Measurements from ENCODE around the gene CORO6. TPM values are rescaled to one million over a fixed set of nuclear protein-coding genes. Genes with fewer than 3 reads are reported as not detected.

The CORO6 gene
- total and polyA plus RNA-seq, 2 of the 4 experiments (the other 2 are of a cell fraction), result 3.4 to 7.6 TPM

- TF ChIP-seq BHLHE40 (IDR thresholded peaks at IDR 0.05; ENCODE audit: low read depth, low read length) (no peak), POLR2A (IDR thresholded peaks at IDR 0.05; ENCODE audit: low read depth, low read length) (no peak)
Observed at GRCh38 chr17:29578626-29579485, 43.9 kb downstream of the CORO6 start (continued).

- H3K9me3 ChIP-seq (ENCODE audit: control insufficient read depth, insufficient read depth, low read length), result no peaks in the 10 kb centered on the region
- no peak overlapping the region for H3K4ac ChIP-seq (ENCODE audit: low read depth, low read length)
- no peak for TF ChIP-seq USF2 (IDR thresholded peaks at IDR 0.05; ENCODE audit: low read depth, low read length)
- TF ChIP-seq POLR2A (IDR thresholded peaks at IDR 0.05; ENCODE audit: low read depth, low read length), result no peak
- TF ChIP-seq RCOR1 (IDR thresholded peaks at IDR 0.05; ENCODE audit: insufficient replicate concordance, low read length), result no peak
- no peak for TF ChIP-seq SMC3 (IDR thresholded peaks at IDR 0.05; ENCODE audit: low read depth, low read length)
- no peak for TF ChIP-seq CTCF (conservative IDR thresholded peaks at IDR 0.05; ENCODE audit: low read depth, low read length)
- TF ChIP-seq CEBPB (IDR thresholded peaks at IDR 0.05; ENCODE audit: low read depth, low read length), result no peak
- no peak for TF ChIP-seq FOS (IDR thresholded peaks at IDR 0.05; ENCODE audit: low read depth, low read length)
- TF ChIP-seq BHLHE40 (IDR thresholded peaks at IDR 0.05; ENCODE audit: low read depth, low read length), result no peak
- no peak overlapping the region for H3K9ac ChIP-seq (ENCODE audit: low read depth, low read length)
- dilution Hi-C loops (cut with HindIII; ENCODE audit: low sequenced_read_pairs, unreplicated experiment) (no loop called here), in situ Hi-C loops (cut with MboI; ENCODE audit: low sequenced_read_pairs) (no loop called here), intact Hi-C loops (cut with micrococcal nuclease) (no loop called here)
- H4K8ac ChIP-seq (ENCODE audit: low read depth in 2 of 2, low read length in 2 of 2), result no peak overlapping the region
- H3K56ac ChIP-seq (ENCODE audit: extremely low read depth, insufficient read depth, low read length), result no peak overlapping the region
- H2BK20ac ChIP-seq (ENCODE audit: low read depth, low read length), result no peak overlapping the region
- H2BK120ac ChIP-seq (ENCODE audit: low read depth, low read length), result no peak overlapping the region
- no TSS peak for BruUV-seq (replicated peaks)
- no peak overlapping the region; the same call in 1 of the 2 replicates for H2AK5ac ChIP-seq (ENCODE audit: low read depth, low read length)
- no peak overlapping the region for H4K5ac ChIP-seq (ENCODE audit: low read depth, low read length)
- no peak overlapping the region for H2BK5ac ChIP-seq (ENCODE audit: low read depth, low read length, poor library complexity, severe bottlenecking)
- H3K27me3 ChIP-seq (ENCODE audit: control insufficient read depth, insufficient read depth, low read length), result no peaks in the 10 kb centered on the region
- H3K79me1 ChIP-seq (ENCODE audit: low read depth in 1 of 2, low read length in 2 of 2), result peaks cover under 1 to 43% of the 10 kb centered on the region in 2 experiments
- POLR2A ChIA-PET (ENCODE audit: unreplicated experiment), result no interaction called here
- no peak overlapping the region for H3K4me3 ChIP-seq (ENCODE audit: insufficient read depth, low read depth, low read length)
- H2AFZ ChIP-seq (replicated peaks; ENCODE audit: low read length, poor library complexity), result peak overlapping the region; percentile 66
- no peak overlapping the region for H4K91ac ChIP-seq (ENCODE audit: insufficient read depth, low read depth, low read length)
- H3K23ac ChIP-seq (ENCODE audit: low read depth, low read length), result no peak overlapping the region
- no peak overlapping the region for H3K18ac ChIP-seq (ENCODE audit: low read depth, low read length)
- DNase-seq (peak; percentile 12), ATAC-seq (ENCODE audit: low read depth) (peak; percentile 81)
- peaks cover 7% of the 10 kb centered on the region for H4K20me1 ChIP-seq (ENCODE audit: insufficient read depth, low read length)
- H3K4me2 ChIP-seq (ENCODE audit: low read depth, low read length), result no peak overlapping the region
- CTCF ChIA-PET, result interaction anchor here (1.5 kb wide), 1 partner anchor 207 kb away, joined by 3 read pairs; no protein-coding TSS in a partner anchor
- H3K14ac ChIP-seq (replicated peaks; ENCODE audit: low read depth, low read length), result no peak overlapping the region
- no peak overlapping the region for H3K27ac ChIP-seq (ENCODE audit: insufficient read depth, low read length)
- no peak overlapping the region for H2BK15ac ChIP-seq (ENCODE audit: low read depth, low read length)
- H2AK9ac ChIP-seq (replicated peaks; ENCODE audit: low read depth, low read length, poor library complexity), result peak overlapping the region; percentile 77
- peaks cover 71% of the 10 kb centered on the region for H3K36me3 ChIP-seq (ENCODE audit: control insufficient read depth, insufficient read depth, low read length)
- no peaks in the 10 kb centered on the region; the same call in 1 of the 2 replicates for H3K9me1 ChIP-seq (ENCODE audit: insufficient read depth, low read length)
- whole genome bisulfite sequencing, 2 experiments (ENCODE audit: extremely low coverage in 2 of 2, insufficient read length in 1 of 2), result 79% methylated on average over 2 of the region's 22 CpGs; no CpG with 5 or more reads in 1 of the 2 experiments
- peaks cover 4% of the 10 kb centered on the region; the same call in 1 of the 2 replicates for H3K4me1 ChIP-seq (ENCODE audit: control insufficient read depth, insufficient read depth, low read length)
Observed at GRCh38 chr17:29577385-29578211, 45.1 kb downstream of the CORO6 start.
